ENCODE measurements around the gene PKD1L1. TPM values are rescaled to one million over a fixed set of nuclear protein-coding genes. Genes with fewer than 3 reads are reported as not detected.

The PKD1L1 gene
- total RNA-seq, 1 experiment from 2014 or later = 0.17 TPM

- H3K4me2 ChIP-seq (ENCODE audit: low read length) = no peak overlapping the region
- no peaks in the 10 kb centered on the region for H4K20me1 ChIP-seq (ENCODE audit: insufficient read depth)
- ChIA-PET CTCF (no interaction called here), POLR2A (no interaction called here), RAD21 (ENCODE audit: low non-redundant PET in 1 of 2, low total read pairs in 2 of 2, uncharacterized antibody in 2 of 2, unreplicated experiment in 2 of 2) (no interaction called here)
- BruUV-seq (replicated peaks) = no TSS peak
- no peak for DNase-seq (ENCODE audit: low read depth, low spot score)
- H3K4me1 ChIP-seq (ENCODE audit: control insufficient read depth in 1 of 2, insufficient read depth in 2 of 2, low read length in 2 of 2) = no peaks in the 10 kb centered on the region
- no peak overlapping the region for H2AFZ ChIP-seq (ENCODE audit: low read depth, low read length, poor library complexity, severe bottlenecking)
- H3K9me3 ChIP-seq (ENCODE audit: control insufficient read depth in 1 of 2, insufficient read depth in 1 of 2, low read depth in 1 of 2, low read length in 2 of 2) = no peaks in the 10 kb centered on the region
- no peak overlapping the region for H3K27ac ChIP-seq (ENCODE audit: low read depth, low read length)
- H3K9ac ChIP-seq (ENCODE audit: low read length) = no peak overlapping the region
- no peaks in the 10 kb centered on the region for H3K79me2 ChIP-seq (ENCODE audit: insufficient read depth, low read length)
- no peak for ATAC-seq
- H3K36me3 ChIP-seq (ENCODE audit: control insufficient read depth in 1 of 2, insufficient read depth in 2 of 2, low read length in 2 of 2) = no peaks in the 10 kb centered on the region
- no peaks in the 10 kb centered on the region for H3K9me2 ChIP-seq (ENCODE audit: insufficient read depth)
- peaks cover 24% of the 10 kb centered on the region; the same call in 1 of the 2 replicates for H3K27me3 ChIP-seq (ENCODE audit: insufficient read depth, low read length)
- intact Hi-C loops (cut with micrococcal nuclease) = no loop called here
- no peak overlapping the region for H3K4me3 ChIP-seq (replicated peaks in 1 of 2; ENCODE audit: low read depth in 1 of 2, low read length in 2 of 2)
- TF ChIP-seq POLR2A (IDR thresholded peaks at IDR 0.05; ENCODE audit: borderline replicate concordance, extremely low read depth, insufficient read depth, insufficient read length) (no peak), JUND (IDR thresholded peaks at IDR 0.05) (no peak), ELF1 (IDR thresholded peaks at IDR 0.05; ENCODE audit: borderline replicate concordance, low read depth) (no peak), ZBTB33 (IDR thresholded peaks at IDR 0.05; ENCODE audit: extremely low read depth, insufficient replicate concordance, low read length) (no peak), EZH2phosphoT487 (IDR thresholded peaks at IDR 0.05; ENCODE audit: borderline replicate concordance) (no peak), FOSL1 (IDR thresholded peaks at IDR 0.05; ENCODE audit: low read depth) (no peak), EZH2 (IDR thresholded peaks at IDR 0.05) (no peak), CTCF (IDR thresholded peaks at IDR 0.05 in 2 of 3, conservative IDR thresholded peaks at IDR 0.05 in 1 of 3; ENCODE audit: borderline replicate concordance in 1 of 3, insufficient read depth in 1 of 3, low read depth in 2 of 3, low read length in 2 of 3) (no peak), CBX3 (IDR thresholded peaks at IDR 0.05; ENCODE audit: low read depth) (no peak), RAD21 (IDR thresholded peaks at IDR 0.05; ENCODE audit: low read depth) (no peak), MAX (IDR thresholded peaks at IDR 0.05) (no peak), SRF (IDR thresholded peaks at IDR 0.05; ENCODE audit: low read depth) (no peak), SP1 (IDR thresholded peaks at IDR 0.05; ENCODE audit: low read depth) (no peak), SIN3A (IDR thresholded peaks at IDR 0.05; ENCODE audit: low read depth) (no peak), EGR1 (IDR thresholded peaks at IDR 0.05; ENCODE audit: low read depth) (no peak), POLR2AphosphoS5 (IDR thresholded peaks at IDR 0.05; ENCODE audit: low read depth, low read length) (no peak)
These were observed 62.8 kb downstream of the PKD1L1 start for GRCh38 chr7:47885309-47885986.

All from HCT116 (cell line).